Endodermal cell (in vitro differentiated cells): Measurements from ENCODE around the gene IL7R. TPM values are rescaled to one million over a fixed set of nuclear protein-coding genes. Genes with fewer than 3 reads are reported as not detected.

ENCODE experiments used
- DNase-seq: peaks from one replicate; pipeline ENCODE4 v3.0.0-alpha.2; 2017
- H3K27ac ChIP-seq: 2 replicates; pipeline ENCODE4 v1.5.1; 2013; ENCODE audit warnings: mild to moderate bottlenecking, low read depth, low read length, moderate library complexity
- H3K27me3 ChIP-seq: 2 replicates; pipeline ENCODE4 v1.6.1; 2013; ENCODE audit warnings: mild to moderate bottlenecking, low read length, moderate library complexity; ENCODE audit not compliant: insufficient read depth, control insufficient read depth, poor library complexity, severe bottlenecking
- H3K36me3 ChIP-seq: 2 replicates; pipeline ENCODE4 v1.7.0; 2013; ENCODE audit warnings: mild to moderate bottlenecking, low read length, moderate library complexity; ENCODE audit not compliant: control insufficient read depth, insufficient read depth
- H3K4me1 ChIP-seq: one replicate; pipeline ENCODE4 v1.7.0; 2013; ENCODE audit warnings: low read length; ENCODE audit not compliant: control insufficient read depth, insufficient read depth
- H3K4me3 ChIP-seq: 2 replicates; pipeline ENCODE4 v1.5.1; 2013; ENCODE audit warnings: mild to moderate bottlenecking, low read length, moderate library complexity
- H3K9ac ChIP-seq: 2 replicates; pipeline ENCODE4 v1.6.1; 2013; ENCODE audit warnings: mild to moderate bottlenecking, low read length, moderate library complexity; ENCODE audit not compliant: poor library complexity, severe bottlenecking; ENCODE audit errors: extremely low read depth
- H3K9me3 ChIP-seq: 2 replicates; pipeline ENCODE4 v1.6.1; 2013; ENCODE audit warnings: mild to moderate bottlenecking, low read length, moderate library complexity; ENCODE audit not compliant: control insufficient read depth
- H3K27ac Mint-ChIP-seq: 2 replicates; pipeline ENCODE4 v1.8.0; 2020; ENCODE audit warnings: mixed read lengths
- H3K27me3 Mint-ChIP-seq: 2 replicates; pipeline ENCODE4 v1.8.0; 2021; ENCODE audit warnings: mild to moderate bottlenecking, mixed read lengths; ENCODE audit not compliant: insufficient read depth
- H3K36me3 Mint-ChIP-seq: 2 replicates; pipeline ENCODE4 v1.8.0; 2020; ENCODE audit warnings: low read depth, mixed read lengths
- H3K4me1 Mint-ChIP-seq: 2 replicates; pipeline ENCODE4 v1.8.0; 2020; ENCODE audit warnings: mixed read lengths
- H3K4me3 Mint-ChIP-seq: 2 replicates; pipeline ENCODE4 v1.8.0; 2020; ENCODE audit warnings: mild to moderate bottlenecking, moderate library complexity, mixed read lengths
- H3K9me3 Mint-ChIP-seq: 2 replicates; pipeline ENCODE4 v1.8.0; 2020; ENCODE audit warnings: mild to moderate bottlenecking, mixed read lengths
- WGBS, 2 experiments: methylation state at CpG; one replicate each; pipeline versions ENCODE4 v1.1.5 to v1.1.7; 2013; ENCODE audit warnings: missing lambda C conversion rate in 2 of 2, mixed read lengths in 1 of 2; ENCODE audit not compliant: insufficient coverage in 1 of 2, insufficient read length in 1 of 2; 5-methylcytosine and 5-hydroxymethylcytosine counted together
- total RNA-seq, 2 donors: library from RNA; stranded (reverse); fragmentation: NEBNext Ultra II Directional in 1 of 2; extraction: Animal tissue kit (Norgen Biotek cat#: 25700) in 1 of 2; gene quantifications; 2 replicates in 1 of 2; 3 replicates in 1 of 2; pipeline ENCODE4 v1.2.1, GENCODE V29; 2021
- TF ChIP-seq, protein P1 (sequence below): fragments of 200-600 bp; sonication (generic); conservative IDR thresholded peaks from 2 replicates; pipeline ENCODE4 v1.5.0; 2021; ENCODE audit warnings: antibody characterized with exemption, mild to moderate bottlenecking

IL7R gene
- total RNA-seq, 2 donors from 2014 or later = 0.69 to 0.79 TPM

DNA sequence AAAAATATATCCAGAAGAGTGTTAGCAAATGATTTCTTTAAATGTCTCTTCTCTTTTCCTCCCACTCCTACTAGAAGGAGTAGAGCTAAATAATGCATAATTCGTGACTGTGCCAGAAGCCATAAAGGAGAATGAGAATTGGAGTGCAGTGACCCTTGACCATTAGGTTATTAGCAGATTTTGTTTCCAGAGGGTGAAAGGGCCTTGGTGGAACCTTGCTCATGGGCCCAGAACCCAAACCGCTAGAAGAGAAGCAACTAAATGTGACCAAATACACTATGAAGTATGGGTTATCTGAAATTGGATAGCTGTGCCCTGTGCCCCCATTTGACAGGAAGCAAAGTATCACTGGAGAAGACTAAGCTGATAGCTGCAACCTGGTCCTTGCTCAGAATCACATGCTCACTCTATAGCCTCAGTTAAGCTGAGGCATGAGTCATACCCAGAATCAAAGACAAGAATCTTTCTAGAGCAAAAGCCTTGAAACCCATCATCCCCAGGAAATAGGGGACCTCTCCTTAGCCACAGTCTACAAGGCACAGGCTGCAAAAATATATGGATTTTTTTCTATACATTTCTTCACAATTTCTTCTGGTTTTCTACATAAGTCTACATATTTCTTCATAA, 45.5 kb downstream of the IL7R start:
- Mint-ChIP-seq H3K4me3 (no peak overlapping the region), H3K27ac (no peak overlapping the region), H3K4me1 (peaks cover 1% of the 10 kb centered on the region), H3K9me3 (peaks cover 14% of the 10 kb centered on the region), H3K36me3 (no peaks in the 10 kb centered on the region), H3K27me3 (peaks cover 12% of the 10 kb centered on the region)
- Histone ChIP-seq H3K27ac (no peak overlapping the region), H3K4me1 (no peaks in the 10 kb centered on the region), H3K36me3 (no peaks in the 10 kb centered on the region), H3K27me3 (no peaks in the 10 kb centered on the region), H3K9me3 (peaks cover 28% of the 10 kb centered on the region), H3K4me3 (no peak overlapping the region), H3K9ac (no peak overlapping the region)
- WGBS, 2 experiments = 80 to 91% methylated on average over 1 to 2 of the region's 2 CpGs
- TF ChIP-seq, protein P1, sequence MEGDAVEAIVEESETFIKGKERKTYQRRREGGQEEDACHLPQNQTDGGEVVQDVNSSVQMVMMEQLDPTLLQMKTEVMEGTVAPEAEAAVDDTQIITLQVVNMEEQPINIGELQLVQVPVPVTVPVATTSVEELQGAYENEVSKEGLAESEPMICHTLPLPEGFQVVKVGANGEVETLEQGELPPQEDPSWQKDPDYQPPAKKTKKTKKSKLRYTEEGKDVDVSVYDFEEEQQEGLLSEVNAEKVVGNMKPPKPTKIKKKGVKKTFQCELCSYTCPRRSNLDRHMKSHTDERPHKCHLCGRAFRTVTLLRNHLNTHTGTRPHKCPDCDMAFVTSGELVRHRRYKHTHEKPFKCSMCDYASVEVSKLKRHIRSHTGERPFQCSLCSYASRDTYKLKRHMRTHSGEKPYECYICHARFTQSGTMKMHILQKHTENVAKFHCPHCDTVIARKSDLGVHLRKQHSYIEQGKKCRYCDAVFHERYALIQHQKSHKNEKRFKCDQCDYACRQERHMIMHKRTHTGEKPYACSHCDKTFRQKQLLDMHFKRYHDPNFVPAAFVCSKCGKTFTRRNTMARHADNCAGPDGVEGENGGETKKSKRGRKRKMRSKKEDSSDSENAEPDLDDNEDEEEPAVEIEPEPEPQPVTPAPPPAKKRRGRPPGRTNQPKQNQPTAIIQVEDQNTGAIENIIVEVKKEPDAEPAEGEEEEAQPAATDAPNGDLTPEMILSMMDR = no peak
- no peak for DNase-seq

DNA sequence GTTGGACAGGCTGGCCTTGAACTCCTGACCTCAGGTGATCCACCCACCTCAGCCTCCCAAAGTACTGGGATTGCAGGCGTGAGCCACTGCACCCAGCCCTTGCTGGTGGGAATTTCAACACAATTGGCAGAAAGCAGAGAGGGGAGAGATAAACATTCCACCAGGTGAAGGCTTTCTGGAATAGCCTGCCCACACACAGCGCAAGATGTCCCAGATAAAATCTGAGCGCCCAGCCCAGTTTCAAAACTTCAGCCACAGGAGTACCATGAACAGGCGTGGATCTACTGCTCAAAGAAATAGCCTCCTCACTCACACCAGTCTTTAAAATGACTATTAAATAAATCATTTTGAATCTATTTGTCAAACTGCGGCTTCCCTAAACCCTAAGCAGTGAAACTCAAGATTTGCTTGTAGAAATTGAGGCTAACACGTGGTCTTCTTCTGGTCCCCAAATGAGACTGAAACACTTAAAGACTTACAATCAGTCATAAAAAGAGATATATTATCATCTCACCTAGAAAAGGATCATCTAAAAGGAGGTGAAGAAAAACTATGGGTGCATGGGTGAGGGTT, 47.0 kb downstream of the IL7R start:
- H3K4me3 ChIP-seq = no peak overlapping the region
- Mint-ChIP-seq H3K4me3 (no peak overlapping the region), H3K27me3 (peaks cover 12% of the 10 kb centered on the region), H3K36me3 (no peaks in the 10 kb centered on the region), H3K4me1 (peaks cover 9% of the 10 kb centered on the region), H3K27ac (no peak overlapping the region), H3K9me3 (peaks cover 14% of the 10 kb centered on the region)
- H3K4me1 ChIP-seq = peaks cover 7% of the 10 kb centered on the region
- TF ChIP-seq, protein P1 = no peak
- H3K27me3 ChIP-seq = no peaks in the 10 kb centered on the region
- WGBS, 2 experiments = 90 to 95% methylated on average over 4 to 6 of the region's 6 CpGs
- DNase-seq = no peak
- no peak overlapping the region for H3K9ac ChIP-seq
- H3K9me3 ChIP-seq = peaks cover 28% of the 10 kb centered on the region
- H3K27ac ChIP-seq = no peak overlapping the region
- H3K36me3 ChIP-seq = no peaks in the 10 kb centered on the region

DNA sequence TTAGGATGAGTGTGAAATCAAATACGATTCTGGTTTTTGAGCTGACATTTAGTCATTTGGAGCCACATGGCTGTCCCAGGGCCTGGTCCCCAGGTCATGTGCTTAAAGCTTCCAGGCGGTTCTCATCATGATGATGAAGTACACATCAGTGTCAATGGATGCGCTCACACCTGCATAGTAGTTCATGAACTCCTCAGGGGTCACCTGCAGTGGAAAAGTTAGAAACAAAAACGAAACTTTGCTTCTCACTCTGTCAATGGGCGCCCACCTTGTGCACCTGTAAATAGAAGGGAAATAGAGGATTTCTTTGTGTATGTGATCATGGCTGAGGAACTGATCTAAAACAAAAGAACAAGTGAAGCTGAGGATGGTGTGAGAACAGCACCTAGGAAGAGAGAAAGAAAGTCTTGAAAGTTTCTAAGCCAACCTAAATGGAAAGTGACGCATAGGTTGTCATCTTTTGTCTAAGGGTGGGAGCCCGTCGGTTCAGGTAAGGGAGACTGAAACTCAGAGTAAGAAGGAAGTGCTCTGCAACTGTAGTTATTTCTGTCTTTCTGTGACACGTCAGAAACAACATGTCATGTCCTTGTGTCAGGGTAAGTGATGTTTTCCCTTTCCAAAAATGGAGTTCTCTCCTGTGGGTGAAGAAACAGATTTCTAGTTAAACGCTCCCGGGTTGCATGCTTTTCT, 47.9 kb downstream of the IL7R start:
- H3K27ac ChIP-seq = no peak overlapping the region
- TF ChIP-seq, protein P1 = no peak
- Mint-ChIP-seq H3K4me3 (no peak overlapping the region), H3K4me1 (peaks cover 14% of the 10 kb centered on the region), H3K27ac (no peak overlapping the region), H3K9me3 (peaks cover 14% of the 10 kb centered on the region), H3K27me3 (peaks cover 12% of the 10 kb centered on the region), H3K36me3 (no peaks in the 10 kb centered on the region)
- DNase-seq = no peak
- H3K9me3 ChIP-seq = peaks cover 30% of the 10 kb centered on the region
- H3K4me3 ChIP-seq = no peak overlapping the region
- no peaks in the 10 kb centered on the region for H3K36me3 ChIP-seq
- no peak overlapping the region for H3K9ac ChIP-seq
- no peaks in the 10 kb centered on the region for H3K27me3 ChIP-seq
- H3K4me1 ChIP-seq = peaks cover 13% of the 10 kb centered on the region
- WGBS, 2 experiments = 89 to 91% methylated on average over 9 to 10 of the region's 11 CpGs
